Fibroblast of the conjunctiva (primary cell): ENCODE data around the gene CYP8B1.

Source experiments
- DNase-seq: peaks from one replicate; pipeline ENCODE4 v3.0.0-alpha.2; 2010; ENCODE audit warnings: low read depth

CYP8B1 gene

DNA sequence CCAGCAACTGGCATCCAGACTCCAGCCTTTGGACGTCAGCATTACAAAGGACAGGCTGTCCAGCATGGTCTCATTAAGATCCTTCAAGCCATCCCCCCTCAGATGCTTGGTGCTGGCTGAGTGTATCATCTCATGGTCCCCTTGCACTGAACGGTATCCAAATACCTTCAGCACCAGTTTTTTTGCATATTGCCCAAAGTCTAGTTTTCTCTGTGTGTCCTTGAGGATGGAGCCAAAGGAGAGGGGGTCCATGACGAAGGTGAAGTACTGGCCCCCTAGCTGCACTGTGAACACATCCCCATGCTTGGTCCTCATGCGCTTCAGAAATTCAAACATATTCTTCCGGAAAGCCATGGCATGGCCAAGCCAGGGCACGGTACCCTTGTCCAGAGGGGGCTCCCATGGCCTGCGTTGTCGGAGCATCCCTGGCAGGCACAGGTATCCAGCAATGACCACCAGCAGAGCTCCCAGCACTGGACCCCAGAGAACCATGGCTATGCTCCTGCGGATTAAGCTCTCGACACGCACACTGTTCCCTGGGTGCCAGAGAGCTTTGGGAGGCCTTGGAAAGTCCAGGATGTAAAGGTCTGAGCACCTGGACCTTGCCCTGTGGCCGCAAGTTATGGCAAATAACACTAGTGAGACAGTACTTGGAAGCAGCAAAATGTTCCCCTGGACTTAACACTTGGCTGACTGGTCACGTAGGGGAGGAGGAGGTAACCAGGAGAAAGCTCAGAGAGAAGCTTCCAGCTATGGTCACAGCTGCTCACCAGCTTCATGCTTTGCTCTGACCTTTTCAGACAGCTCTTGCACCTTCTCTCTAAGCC is at the start of gene CYP8B1:
TSS of gene CYP8B1 (minus strand) at position 555 of the 827 bp plus-strand sequence. CDS start at position 492, 63 bp downstream.
- DNase-seq: no peak

DNA sequence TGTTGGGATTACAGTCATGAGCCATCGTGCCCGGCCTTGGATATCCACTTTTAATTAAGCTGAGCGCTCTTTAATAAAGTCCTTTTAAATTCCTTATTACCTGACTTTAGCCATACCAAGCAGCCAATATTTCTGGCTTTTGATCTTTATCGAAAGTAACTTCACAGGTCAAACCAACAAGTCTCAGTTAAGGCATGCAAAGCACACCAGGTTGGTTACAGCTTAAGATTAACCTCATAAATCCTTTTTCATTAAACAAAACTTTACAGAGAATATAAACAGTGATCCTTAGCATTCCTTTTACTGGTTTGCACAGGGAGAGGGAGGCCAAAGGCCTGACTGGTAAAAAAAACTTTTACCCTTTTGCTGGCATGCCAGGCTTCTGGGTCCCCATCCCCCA is 47.9 kb upstream of the CYP8B1 start:
- no peak for DNase-seq

- DNase-seq: no peak
These were observed 39.3 kb upstream of the CYP8B1 start for GRCh38 chr3:42914771-42915515.

DNA sequence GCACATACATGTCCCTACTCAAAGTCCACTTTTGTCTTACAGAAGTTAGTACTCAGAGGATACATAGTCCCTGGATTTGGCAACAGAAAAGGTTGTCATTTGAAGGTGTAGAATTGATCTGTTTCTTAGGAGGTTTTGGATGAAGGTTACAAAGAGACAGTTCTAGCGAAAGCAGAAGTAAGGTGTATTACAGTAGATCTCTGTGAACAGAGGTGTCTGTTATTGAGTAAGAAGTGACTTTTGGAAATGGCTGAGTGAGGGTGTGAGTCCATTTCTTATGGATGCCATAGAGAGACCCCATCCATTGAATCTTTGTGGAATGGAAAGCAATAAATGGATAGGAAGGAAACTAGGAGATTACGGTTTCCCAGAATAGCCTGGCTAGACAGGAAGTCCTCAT is 35.9 kb upstream of the CYP8B1 start:
- DNase-seq: no peak

- DNase-seq: no peak
These were observed 33.0 kb upstream of the CYP8B1 start for GRCh38 chr3:42908675-42909074.

DNA sequence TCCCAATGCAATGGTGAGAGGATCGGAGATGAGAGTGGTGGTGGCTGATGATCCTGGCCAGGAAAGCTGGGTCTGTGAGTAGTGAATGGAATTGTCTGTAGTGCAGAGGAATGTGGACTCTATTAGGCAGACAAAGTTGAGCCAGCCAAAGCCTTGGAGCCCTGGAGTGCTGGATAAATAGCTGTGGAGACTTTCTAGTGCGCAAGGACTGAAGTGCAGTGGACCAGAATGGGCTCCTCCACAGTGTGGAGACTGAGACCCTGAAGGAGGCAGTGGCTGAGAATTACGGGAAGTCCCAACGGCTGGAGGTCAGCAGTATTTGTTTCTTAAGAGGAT is 31.1 kb upstream of the CYP8B1 start:
- no peak for DNase-seq

DNA sequence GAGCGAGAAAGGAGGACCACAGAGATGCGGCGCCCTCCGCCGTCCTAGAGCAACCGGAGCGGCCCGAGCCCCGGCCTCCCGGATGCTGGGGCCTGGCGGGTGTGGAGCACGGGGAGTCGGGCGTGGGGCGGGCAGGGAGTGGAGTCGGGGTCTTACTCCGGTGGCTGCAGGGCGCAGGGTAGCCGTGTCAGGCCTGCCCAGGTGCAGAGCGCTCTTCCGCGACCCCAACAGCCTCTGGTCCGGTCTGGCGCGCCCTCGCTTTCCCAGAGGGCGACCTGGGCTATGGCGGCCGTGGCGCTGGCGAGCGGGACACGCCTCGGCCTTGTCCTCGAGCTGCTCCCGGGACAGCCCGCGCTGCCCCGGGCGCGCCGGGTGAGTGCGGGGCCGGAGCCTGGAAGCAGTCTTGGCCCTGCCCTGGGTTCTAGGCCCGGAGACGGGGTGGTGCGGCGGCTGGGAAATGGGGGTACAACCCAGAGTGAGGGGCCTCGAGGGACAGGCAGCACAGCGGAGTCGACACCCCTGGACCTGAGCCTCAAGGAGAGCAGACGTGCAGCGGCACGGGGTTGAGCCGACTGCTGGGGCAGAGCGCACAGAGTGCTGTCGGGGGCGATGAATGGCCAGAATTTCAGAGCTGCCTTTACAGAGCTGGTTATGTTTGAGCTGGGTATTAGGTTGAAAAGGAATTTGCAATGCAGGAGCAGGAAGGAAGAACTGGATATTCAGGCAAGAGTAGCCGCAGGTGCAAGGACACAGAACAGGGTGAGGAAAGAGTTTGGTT is 30.6 kb upstream of the CYP8B1 start, which contains the start of gene ZNF662:
TSS of gene ZNF662 (plus strand) at position 73 of the 778 bp plus-strand sequence. CDS start 1,973 bp downstream, outside the sequence.
- no peak for DNase-seq

DNA sequence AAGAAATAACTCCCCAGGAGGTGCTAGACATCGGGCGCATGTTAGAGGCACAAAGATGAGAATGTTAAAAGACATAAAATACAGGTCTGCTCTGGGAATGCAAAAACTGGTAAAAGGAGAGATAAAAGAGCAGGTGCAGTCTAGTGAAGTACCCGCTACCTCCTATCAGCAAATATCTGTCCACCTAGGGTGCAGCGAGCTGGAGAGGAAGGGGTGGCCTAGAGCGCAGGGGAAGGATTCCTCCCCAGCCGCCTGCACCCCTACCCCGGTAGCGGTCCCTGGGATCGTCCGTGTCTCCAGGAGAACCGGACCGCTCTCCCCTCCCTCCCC is 30.0 kb upstream of the CYP8B1 start:
- DNase-seq: no peak

DNA sequence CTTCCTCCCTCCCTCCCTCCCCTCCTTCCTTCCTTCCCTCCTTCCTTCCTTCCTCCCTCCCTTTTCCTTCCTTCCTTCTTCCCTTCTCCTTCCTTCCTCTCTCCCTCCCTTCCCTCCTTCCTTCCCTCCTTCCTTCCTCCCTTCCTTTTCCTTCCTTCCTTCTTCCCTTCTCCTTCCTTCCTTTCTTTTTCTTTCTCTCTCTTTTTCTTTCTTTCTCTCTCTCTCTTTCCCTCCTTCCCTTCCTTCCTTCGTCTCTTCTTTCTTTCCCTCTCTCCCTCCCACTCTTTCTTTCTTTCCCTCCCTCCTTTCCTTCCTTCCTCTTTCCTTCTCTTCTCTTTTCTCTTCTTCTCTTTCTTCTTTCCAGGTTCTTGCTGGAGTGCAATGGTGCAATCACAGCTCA is 28.4 kb upstream of the CYP8B1 start:
- no peak for DNase-seq

- DNase-seq: no peak
These were observed 26.6 kb upstream of the CYP8B1 start for GRCh38 chr3:42902257-42902656.

DNA sequence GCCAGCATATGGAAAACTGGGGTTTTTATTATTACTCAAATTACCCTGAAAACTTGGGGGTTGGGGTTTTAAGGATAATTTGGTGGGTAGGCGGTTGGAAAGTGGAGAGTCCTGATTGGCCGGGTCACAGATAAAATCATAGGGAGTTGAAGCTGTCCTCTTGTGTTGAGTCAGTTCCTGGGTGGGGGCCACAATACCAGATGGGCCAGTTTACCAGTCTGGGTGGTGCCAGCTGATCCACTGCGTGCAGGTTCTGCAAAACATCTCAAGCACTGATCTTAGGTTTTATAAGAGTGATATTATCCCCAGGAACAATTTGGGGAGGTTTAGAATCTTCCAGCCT is 25.4 kb upstream of the CYP8B1 start:
- DNase-seq: no peak

- no peak for DNase-seq
These were observed 24.8 kb upstream of the CYP8B1 start for GRCh38 chr3:42900226-42901072.

DNA sequence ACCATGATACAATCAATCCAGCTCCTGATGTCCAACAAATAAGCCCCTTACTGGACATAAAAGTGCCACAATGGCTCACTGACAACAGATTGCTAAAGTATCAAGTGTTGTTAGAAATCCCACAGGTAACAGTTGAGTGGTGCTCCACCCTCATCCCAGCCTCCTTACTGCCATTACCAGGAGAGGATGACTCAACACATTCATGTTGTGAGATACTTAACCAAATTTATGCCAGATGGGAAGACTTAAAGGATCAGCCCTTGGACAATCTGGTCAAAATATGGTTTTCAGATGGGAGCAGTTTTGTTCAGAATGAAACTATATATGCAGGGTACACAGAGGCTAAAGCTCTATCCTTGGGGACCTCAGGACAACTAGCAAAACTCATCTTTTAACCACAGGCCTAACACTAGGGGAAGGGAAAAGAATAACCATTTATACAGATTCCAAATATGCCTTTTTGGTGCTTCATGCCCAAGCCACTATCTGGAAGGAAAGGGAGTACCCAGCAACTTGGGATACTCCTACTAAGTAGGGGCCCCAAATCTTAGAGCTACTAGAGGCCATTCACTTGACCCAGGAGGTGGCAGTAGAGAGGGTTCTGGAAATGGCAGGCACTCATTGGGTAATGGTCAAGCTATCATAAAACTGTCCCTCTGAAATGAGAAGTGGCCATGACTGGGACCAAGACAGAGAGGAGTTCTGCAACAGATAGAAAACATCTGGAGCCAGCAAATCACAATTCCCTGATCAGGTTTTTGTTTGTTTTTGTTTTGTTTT is 23.4 kb upstream of the CYP8B1 start:
- DNase-seq: peak; percentile 10

DNA sequence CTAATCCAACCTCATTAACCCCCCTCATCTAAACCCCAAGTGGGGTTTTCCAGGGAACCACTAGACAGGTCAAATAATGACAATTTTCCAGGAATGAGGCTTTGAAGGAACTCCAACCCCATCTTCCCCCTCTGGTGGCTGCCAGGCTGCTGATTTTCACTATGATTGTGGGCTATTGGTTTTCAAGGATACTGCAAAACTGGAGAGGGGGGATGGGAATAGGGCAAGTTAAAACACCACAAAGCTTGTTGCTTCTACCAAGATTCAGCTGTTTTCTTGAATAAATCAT is 19.8 kb upstream of the CYP8B1 start:
- no peak for DNase-seq

DNA sequence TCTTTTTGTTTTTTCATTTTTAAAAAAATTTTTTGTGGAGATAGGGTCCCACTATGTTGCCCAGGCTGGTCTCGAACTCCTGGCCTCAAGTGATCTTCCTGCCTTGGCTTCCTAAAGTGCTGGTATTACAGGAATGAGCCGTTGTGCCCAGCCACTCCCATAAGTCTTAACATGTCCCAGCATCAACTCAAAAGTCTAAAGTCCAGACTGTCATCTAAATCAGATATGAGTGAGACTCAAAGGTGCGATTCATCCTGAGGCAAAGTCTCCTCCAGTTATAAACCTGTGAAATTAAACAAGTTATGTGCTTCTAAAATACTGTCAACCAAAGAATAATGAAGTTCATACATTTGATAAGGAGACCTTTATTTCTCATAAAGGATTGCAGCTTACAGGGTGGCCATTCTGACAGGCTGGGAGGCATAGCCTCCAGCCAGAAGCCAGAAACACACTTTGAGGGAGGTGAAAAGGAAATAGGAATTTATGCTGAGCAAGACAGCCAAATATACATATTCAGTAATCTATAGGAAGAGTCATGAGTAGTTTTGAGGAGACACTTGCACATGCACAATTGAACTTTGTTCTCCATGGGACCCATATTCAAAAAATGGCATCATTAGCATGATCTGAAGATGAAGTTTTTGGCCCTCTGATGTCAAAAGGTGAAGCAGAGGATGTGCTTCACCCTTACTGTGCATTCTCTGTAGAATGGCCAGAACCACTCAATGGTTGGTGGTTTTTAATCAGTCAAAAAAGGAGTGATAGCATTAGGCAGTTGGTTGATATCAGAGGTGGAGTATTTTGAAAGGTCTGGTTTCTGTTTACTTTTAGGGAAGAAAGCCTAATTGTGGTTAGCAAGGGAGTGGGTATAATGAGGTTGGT is 19.3 kb upstream of the CYP8B1 start:
- DNase-seq: no peak

DNA sequence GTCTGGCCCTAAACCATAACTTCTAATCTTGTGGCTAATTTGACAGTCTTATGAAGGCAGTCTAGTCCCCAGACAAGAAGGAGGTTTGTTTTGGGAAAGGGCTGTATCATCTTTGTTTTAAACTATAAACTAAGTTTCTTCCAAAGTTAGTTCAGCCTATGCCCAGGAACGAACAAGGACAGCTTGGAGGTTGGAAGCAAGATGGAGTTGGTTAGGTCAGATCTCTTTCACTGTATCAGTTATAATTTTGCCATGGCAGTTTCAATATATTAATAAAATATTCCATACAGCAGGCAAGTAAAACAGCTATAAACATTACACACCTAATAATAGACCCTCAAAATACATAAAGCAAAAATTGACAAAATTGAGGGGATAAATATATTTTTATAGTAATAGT is 17.1 kb upstream of the CYP8B1 start:
- no peak for DNase-seq

DNA sequence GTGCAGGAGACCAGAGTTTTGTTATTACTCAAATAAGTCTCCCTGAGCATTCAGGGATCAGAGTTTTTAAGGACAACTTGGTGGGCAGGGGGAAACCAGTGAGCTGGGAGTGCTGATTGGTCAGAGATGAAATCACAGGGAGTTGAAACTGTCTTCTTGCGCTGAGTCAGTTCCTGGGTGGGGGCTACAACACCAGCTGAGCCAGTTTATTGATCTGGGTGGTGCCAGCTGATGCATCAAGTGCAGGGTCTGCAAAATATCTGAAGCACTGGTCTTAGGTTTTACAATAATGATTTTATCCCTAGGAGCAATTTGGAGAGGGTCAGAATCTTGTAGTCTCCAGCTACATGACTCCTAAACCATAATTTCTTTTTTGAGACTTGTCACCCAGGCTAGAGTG is 16.5 kb upstream of the CYP8B1 start:
- DNase-seq: no peak

DNA sequence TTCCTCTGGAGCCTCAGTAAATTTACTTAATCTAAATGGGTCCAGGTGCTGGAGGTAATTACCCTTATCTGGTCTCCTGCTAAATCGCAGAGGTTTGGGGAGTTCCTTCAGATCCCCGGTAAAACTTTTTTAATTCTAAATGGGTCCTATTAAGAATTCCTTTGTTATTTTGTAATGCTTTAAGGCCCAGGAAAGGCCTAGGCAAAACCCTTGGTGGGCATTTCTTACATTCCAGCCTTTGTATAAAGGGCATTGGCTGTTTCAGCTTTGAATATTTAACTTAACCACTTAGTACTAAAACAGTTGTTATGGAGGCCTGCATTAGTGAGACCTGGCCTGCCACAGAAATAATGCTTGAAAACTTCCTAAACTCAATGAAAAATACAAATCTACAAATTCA is 15.4 kb upstream of the CYP8B1 start:
- no peak for DNase-seq

DNA sequence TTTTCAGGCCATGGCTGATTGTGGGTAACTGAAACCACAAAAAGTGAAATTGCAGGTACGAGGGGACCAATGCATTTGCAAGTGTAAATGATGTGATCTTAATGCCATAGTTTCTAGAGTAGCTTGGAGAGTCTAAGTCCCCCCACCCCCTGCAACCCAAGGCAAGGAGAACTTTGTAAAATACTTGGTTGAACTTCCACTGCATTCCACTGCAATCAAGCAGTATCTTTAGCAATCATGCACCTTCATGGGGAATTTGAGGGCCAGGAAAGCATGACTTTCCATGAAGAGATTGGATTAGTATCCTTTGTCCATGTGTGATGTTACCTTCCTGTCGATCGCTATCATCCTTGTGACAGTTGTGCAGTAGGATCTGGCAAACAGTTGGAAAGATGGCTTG is 11.4 kb upstream of the CYP8B1 start:
- no peak for DNase-seq

DNA sequence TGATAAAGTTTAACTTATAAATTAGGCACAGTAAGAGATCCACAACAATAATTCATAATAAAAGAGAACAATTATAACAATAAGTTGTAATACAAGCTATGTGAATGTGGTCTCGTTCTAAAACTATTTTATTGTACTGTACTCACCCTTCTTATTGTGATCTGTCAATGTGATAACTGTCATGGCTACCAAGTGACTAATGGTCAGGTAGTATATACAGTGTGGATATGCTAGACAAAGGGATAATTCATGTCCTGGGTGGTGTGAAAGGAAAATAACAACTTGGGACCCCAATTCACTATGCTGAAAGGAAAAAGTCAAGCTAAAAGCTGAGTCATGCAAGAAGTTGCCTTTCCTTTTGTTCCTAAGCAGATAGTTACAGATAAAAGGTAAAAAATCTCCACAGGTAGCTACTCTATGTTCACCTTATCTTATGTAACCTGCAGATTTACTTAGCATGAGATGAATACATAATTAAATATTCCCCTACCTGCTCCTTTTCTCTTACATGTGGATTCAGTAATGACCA is 10.7 kb upstream of the CYP8B1 start:
- no peak for DNase-seq
